ENCODE results near the gene AGPS.

The AGPS gene

GRCh38 chr2:177391822-177392372 is 676 bp upstream of the AGPS start:
- no peak overlapping the region for H3K27ac ChIP-seq
- no peak for TF ChIP-seq ZFX (IDR thresholded peaks at IDR 0.05; ENCODE audit: borderline replicate concordance)
- TF ChIP-seq CTCF (IDR thresholded peaks at IDR 0.05): no peak

GRCh38 chr2:177393203-177393755 is 706 bp downstream of the AGPS start:
- no peak for TF ChIP-seq ZFX (IDR thresholded peaks at IDR 0.05; ENCODE audit: borderline replicate concordance)
- no peak for TF ChIP-seq CTCF (IDR thresholded peaks at IDR 0.05)
- peak overlapping the region; percentile 32; the same call in 1 of the 2 replicates for H3K27ac ChIP-seq

- no peak overlapping the region for H3K27ac ChIP-seq
- TF ChIP-seq ZFX (IDR thresholded peaks at IDR 0.05; ENCODE audit: borderline replicate concordance) (no peak), CTCF (IDR thresholded peaks at IDR 0.05) (no peak)
Observed at GRCh38 chr2:177393824-177394593, 1.4 kb downstream of the AGPS start.

- no peak for TF ChIP-seq CTCF (IDR thresholded peaks at IDR 0.05)
- H3K27ac ChIP-seq: no peak overlapping the region
Observed at GRCh38 chr2:177394594-177394973, 2.0 kb downstream of the AGPS start.

GRCh38 chr2:177395351-177396065 is 2.9 kb downstream of the AGPS start:
- no peak for TF ChIP-seq ZFX (IDR thresholded peaks at IDR 0.05; ENCODE audit: borderline replicate concordance)
- no peak for TF ChIP-seq CTCF (IDR thresholded peaks at IDR 0.05)
- H3K27ac ChIP-seq: no peak overlapping the region

- H3K27ac ChIP-seq: no peak overlapping the region
- no peak for TF ChIP-seq CTCF (IDR thresholded peaks at IDR 0.05)
- no peak for TF ChIP-seq ZFX (IDR thresholded peaks at IDR 0.05; ENCODE audit: borderline replicate concordance)
Observed at GRCh38 chr2:177396703-177397460, 4.3 kb downstream of the AGPS start.

Data from 22Rv1 (cell line).